ENCODE data around the gene ORAI1. TPM values are rescaled to one million over a fixed set of nuclear protein-coding genes. Genes with fewer than 3 reads are reported as not detected.

The ORAI1 gene
- 5.0 and 9.2 TPM in 2 replicates for total RNA-seq

GRCh38 chr12:121626087-121626852, at the start of gene ORAI1:
ORAI1 (plus strand) TSS chr12:121626530.

DNA sequence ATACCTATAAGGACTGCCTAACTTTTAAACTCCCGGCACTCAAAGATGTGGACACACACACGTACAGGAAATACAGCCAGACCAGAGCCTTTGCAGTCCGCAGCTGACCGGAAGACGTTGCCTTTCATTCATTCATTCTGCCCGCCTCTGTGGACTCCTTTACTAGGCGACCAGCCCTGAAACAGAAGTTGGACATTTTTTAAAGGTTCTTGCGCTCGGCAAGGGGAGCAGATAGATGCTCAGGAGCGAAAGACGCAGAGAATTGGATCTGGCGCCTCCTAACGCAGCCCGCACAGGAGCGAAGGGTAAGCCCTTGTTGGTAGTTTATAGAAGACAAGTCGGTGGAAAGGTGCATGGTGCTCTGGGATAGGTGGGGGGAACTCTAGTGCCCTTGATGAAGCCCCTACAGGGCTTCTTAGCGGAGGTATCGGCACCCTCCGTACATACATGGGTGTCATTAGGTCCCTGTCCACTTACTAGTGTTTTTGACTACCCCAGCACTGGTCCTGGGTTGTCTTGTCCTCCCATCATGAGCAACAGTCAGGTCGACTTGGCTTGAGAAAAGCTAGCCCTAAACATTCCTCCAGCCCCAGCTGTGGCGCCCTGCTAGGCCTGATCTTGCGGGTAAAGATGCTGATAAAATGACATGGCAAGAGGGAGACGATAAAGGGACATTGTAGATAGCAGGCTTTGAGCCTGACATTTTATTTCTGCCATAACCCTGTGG, 45.2 kb upstream of the ORAI1 start, which contains the start of gene KDM2B:
Gene KDM2B (minus strand): TSS at position 65 of the 727 bp plus-strand sequence. CDS start 112 bp downstream, outside the sequence.

GRCh38 chr12:121669521-121669900, 43.2 kb downstream of the ORAI1 start, which contains the start of gene MORN3:
MORN3 (minus strand) TSS chr12:121669654; CDS start chr12:121669483, 171 bp downstream.

Other genes with a start within 250 kb of the ORAI1 start
- 26.5 and 28.4 TPM in 2 replicates for gene RNF34, start 226.4 kb upstream of the ORAI1 start, total RNA-seq
- gene KDM2B, start 45.5 kb upstream of the ORAI1 start, total RNA-seq = 19.0 and 27.1 TPM in 2 replicates
- gene MORN3, start 43.1 kb downstream of the ORAI1 start, total RNA-seq = 0.90 TPM in 1 of 2 replicates, not detected in the other
- 7.8 and 13.2 TPM in 2 replicates for gene TMEM120B, start 86.2 kb downstream of the ORAI1 start, total RNA-seq
- gene RHOF, start 167.2 kb downstream of the ORAI1 start, total RNA-seq = 0.97 and 3.1 TPM in 2 replicates
- gene SETD1B, start 177.5 kb downstream of the ORAI1 start, total RNA-seq = 3.1 and 4.7 TPM in 2 replicates
- gene HPD, start 232.3 kb downstream of the ORAI1 start, total RNA-seq = 11.4 and 17.8 TPM in 2 replicates

Data from cardiac atrium fibroblast (primary cell).